ENCODE data around the gene TMEM245.

DNA sequence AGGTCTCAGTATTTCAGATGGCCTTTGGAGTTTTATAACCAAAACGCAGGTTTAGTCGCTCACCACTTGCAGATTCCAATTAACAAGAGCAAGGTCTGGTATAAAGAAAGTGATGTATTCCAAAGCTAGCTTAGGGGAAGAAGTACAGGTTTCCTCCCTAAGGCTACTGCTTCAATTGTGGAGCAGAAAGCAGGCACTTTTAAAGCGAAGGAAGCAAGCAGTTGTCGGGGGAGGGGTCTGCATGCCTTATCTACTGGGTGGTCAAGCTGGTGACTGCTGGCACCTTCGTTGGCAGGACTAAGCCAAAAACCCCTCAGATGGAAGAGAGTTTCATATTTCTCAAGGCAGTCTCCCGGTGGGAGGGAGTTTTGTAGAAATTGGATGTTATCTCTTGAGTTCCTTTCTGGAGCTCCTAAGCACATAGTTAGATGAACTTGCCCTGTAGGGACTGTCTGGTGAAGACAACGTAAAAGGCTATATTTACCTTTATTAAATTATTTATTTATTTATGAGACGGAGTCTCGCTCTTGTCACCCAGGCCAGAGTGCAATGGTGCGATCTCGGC, 1.6 kb upstream of the TMEM245 start:
- TF ChIP-seq, protein P1, sequence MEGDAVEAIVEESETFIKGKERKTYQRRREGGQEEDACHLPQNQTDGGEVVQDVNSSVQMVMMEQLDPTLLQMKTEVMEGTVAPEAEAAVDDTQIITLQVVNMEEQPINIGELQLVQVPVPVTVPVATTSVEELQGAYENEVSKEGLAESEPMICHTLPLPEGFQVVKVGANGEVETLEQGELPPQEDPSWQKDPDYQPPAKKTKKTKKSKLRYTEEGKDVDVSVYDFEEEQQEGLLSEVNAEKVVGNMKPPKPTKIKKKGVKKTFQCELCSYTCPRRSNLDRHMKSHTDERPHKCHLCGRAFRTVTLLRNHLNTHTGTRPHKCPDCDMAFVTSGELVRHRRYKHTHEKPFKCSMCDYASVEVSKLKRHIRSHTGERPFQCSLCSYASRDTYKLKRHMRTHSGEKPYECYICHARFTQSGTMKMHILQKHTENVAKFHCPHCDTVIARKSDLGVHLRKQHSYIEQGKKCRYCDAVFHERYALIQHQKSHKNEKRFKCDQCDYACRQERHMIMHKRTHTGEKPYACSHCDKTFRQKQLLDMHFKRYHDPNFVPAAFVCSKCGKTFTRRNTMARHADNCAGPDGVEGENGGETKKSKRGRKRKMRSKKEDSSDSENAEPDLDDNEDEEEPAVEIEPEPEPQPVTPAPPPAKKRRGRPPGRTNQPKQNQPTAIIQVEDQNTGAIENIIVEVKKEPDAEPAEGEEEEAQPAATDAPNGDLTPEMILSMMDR (conservative IDR thresholded peaks at IDR 0.05) = no peak
- no peak for TF ChIP-seq EZH2 (IDR thresholded peaks at IDR 0.05; ENCODE audit: low read depth)

Measured in PC-9 (cell line).